ENCODE results near the gene RAB3D. TPM values are rescaled to one million over a fixed set of nuclear protein-coding genes. Genes with fewer than 3 reads are reported as not detected.

RAB3D gene
- total RNA-seq, 2 donors from 2014 or later = 47.7 to 54.0 TPM

DNA sequence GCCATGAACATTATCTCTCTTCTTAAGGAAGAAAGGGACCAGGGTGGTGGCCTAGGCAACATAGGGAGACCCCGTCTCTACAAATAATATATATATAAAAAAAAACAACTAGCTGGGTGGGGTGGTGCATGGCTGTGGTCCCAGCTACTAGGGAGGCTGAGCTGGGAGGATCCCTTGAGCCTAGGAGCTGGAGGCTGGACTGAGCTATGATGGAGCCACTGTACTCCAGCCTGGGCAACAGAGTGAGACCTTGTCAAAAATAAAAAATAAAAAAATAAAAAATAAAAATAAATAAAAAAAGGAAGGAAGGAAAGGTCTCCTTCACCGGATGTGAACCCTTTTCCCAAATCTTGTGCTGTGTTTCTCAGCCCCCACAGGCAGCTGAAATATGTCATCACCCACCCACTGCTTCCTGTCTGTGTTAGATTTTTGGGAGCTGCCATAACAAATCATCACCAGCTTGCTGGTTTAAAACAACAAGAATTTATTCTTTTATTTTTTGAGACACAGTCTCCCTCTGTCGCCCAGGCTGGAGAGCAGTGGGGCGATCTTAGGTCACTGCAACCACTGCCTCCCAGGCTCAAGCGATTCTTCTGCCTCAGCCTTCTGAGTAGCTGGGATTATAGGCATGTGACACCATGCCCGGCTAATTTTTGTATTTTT, 53.0 kb downstream of the RAB3D start:
- H3K27me3 ChIP-seq = no peaks in the 10 kb centered on the region
- H3K36me3 ChIP-seq = no peaks in the 10 kb centered on the region
- H3K9ac ChIP-seq (ENCODE audit: low read depth in 2 of 2, low read length in 2 of 2) = no peak overlapping the region
- TF ChIP-seq, protein P1, sequence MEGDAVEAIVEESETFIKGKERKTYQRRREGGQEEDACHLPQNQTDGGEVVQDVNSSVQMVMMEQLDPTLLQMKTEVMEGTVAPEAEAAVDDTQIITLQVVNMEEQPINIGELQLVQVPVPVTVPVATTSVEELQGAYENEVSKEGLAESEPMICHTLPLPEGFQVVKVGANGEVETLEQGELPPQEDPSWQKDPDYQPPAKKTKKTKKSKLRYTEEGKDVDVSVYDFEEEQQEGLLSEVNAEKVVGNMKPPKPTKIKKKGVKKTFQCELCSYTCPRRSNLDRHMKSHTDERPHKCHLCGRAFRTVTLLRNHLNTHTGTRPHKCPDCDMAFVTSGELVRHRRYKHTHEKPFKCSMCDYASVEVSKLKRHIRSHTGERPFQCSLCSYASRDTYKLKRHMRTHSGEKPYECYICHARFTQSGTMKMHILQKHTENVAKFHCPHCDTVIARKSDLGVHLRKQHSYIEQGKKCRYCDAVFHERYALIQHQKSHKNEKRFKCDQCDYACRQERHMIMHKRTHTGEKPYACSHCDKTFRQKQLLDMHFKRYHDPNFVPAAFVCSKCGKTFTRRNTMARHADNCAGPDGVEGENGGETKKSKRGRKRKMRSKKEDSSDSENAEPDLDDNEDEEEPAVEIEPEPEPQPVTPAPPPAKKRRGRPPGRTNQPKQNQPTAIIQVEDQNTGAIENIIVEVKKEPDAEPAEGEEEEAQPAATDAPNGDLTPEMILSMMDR (IDR thresholded peaks at IDR 0.05) = no peak
- no peaks in the 10 kb centered on the region for H3K4me1 ChIP-seq
- no peak for DNase-seq
- H3K27ac ChIP-seq = no peak overlapping the region
- intact Hi-C loops (cut with DNase I) = no loop called here
- H3K9me3 ChIP-seq = no peaks in the 10 kb centered on the region
- H3K4me3 ChIP-seq = no peak overlapping the region

DNA sequence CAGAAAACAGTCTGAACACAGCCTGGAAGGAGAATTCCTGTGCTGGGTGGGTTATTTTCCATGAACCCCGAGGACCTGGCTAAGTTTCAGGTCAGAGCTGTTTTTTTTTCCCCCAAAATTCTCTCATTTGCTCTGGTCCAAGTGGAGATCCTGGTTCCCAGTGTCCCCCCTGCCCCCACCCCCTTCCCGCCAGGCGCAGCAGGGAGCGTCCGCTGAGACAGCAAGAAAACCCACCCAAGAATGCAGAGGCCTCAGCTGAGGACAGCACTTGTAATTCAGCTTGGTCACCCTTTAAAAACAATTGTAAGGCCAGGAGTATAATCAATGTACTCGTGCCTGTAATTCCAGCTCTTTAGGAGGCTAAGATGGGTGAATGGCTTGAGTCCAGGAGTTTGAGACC, 54.9 kb downstream of the RAB3D start:
- intact Hi-C loops (cut with DNase I) = no loop called here
- Histone ChIP-seq H3K4me1 (no peaks in the 10 kb centered on the region), H3K4me3 (no peak overlapping the region), H3K36me3 (no peaks in the 10 kb centered on the region), H3K27me3 (no peaks in the 10 kb centered on the region), H3K9me3 (no peaks in the 10 kb centered on the region), H3K9ac (ENCODE audit: low read depth in 2 of 2, low read length in 2 of 2) (no peak overlapping the region), H3K27ac (no peak overlapping the region)
- TF ChIP-seq, protein P1 (IDR thresholded peaks at IDR 0.05) = no peak
- no peak for DNase-seq

DNA sequence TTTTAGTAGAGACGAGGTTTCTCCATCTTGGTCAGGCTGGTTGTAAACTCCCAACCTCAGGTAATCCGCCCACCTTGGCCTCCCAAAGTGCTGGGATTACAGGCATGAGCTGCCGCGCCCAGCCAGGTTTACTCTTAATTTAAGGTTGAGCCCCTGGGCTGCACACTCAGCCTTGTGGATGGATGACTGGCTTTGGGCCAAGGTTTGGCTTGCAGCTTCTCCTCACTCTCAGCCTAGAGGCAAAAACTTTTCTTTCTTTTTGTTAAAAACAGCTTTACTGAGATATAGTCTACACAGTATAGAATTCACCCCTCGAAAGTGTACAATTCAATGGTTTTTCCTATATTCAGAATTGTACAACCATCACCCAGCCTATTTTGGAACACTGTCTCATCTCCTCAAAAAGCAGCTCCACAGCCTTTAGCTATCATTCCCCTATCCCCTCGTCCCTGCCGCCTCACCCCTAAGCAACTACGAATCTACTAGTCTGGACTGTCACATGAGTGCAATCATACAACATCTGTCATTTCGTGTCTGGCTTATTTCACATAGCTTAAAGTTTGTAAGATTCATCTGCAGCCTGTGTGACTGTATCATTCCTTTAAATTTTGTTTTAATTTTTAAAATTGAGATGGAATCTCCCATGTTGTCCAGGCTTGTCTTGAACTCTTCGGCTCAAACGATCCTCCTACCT, 58.0 kb downstream of the RAB3D start:
- Histone ChIP-seq H3K4me1 (no peaks in the 10 kb centered on the region), H3K9ac (ENCODE audit: low read depth in 2 of 2, low read length in 2 of 2) (no peak overlapping the region), H3K4me3 (no peak overlapping the region), H3K36me3 (no peaks in the 10 kb centered on the region), H3K27me3 (no peaks in the 10 kb centered on the region), H3K27ac (no peak overlapping the region), H3K9me3 (no peaks in the 10 kb centered on the region)
- intact Hi-C loops (cut with DNase I) = no loop called here
- TF ChIP-seq, protein P1 (IDR thresholded peaks at IDR 0.05) = no peak
- DNase-seq = no peak

DNA sequence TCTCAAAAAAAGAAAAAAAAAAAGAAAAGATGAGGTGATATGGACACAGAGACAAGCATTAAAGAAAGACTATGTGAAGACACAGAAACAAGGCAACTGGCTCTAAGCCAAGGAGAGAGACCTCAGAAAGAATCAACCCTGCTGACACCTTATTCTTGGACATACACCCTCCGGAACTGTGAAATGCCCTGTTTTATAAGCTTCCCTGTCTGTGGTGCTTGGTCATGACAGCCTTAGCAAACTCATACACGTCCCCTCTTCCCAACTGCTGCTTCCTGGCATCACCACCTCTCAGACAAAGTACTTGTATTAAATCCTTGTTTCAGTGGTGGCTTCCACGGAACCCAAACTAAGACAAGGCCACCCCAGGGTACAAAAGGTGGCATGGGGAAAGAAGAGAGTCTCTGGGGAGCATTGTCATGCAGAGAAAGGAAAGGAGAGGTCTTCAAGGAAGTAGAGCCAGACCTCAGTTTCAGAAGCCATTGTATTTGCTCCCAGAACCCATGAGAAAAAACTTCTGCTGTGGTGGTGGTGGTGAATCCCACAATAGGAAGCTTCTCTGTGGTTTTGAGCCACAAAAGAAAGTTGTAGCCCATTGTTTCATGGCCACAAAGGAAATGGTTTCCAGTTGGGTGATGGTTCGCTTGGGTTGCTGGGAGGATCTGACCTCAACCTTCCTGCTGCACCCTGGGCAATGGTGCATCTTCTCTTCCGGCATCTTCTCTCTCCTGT, 59.8 kb downstream of the RAB3D start:
- Histone ChIP-seq H3K36me3 (no peaks in the 10 kb centered on the region), H3K4me3 (no peak overlapping the region), H3K27ac (no peak overlapping the region), H3K9me3 (no peaks in the 10 kb centered on the region), H3K9ac (ENCODE audit: low read depth in 2 of 2, low read length in 2 of 2) (no peak overlapping the region), H3K4me1 (no peaks in the 10 kb centered on the region), H3K27me3 (no peaks in the 10 kb centered on the region)
- no peak for DNase-seq
- intact Hi-C loops (cut with DNase I) = no loop called here
- TF ChIP-seq, protein P1 (IDR thresholded peaks at IDR 0.05) = no peak

DNA sequence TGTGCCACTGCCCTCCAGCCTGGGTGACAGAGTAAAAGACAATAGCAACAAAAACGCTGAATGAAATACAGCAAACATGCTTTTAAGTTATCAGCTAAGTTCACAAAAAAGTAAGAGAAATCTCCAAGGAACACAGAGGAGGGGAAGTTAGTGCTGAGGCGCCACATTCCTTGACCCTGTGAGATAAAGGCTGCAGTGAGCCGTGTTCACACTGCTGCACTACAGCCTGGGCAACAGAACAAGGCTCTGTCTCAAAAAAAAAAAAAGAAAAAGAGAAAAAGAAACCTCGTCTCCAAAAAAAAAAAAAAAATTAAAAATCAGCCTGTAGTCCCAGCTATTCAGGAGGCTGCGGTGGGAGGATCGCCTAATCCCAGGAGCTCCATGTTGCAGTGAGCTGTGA, 60.8 kb downstream of the RAB3D start:
- no peak for DNase-seq
- TF ChIP-seq, protein P1 (IDR thresholded peaks at IDR 0.05) = no peak
- Histone ChIP-seq H3K4me3 (no peak overlapping the region), H3K27me3 (no peaks in the 10 kb centered on the region), H3K27ac (no peak overlapping the region), H3K9ac (ENCODE audit: low read depth in 2 of 2, low read length in 2 of 2) (no peak overlapping the region), H3K9me3 (no peaks in the 10 kb centered on the region), H3K4me1 (no peaks in the 10 kb centered on the region), H3K36me3 (no peaks in the 10 kb centered on the region)
- intact Hi-C loops (cut with DNase I) = no loop called here
